Measurements from ENCODE around the gene PHF2. TPM values are rescaled to one million over a fixed set of nuclear protein-coding genes. Genes with fewer than 3 reads are reported as not detected.

Gene PHF2
- total RNA-seq, 2 donors from 2014 or later: 24.7 to 29.3 TPM

DNA sequence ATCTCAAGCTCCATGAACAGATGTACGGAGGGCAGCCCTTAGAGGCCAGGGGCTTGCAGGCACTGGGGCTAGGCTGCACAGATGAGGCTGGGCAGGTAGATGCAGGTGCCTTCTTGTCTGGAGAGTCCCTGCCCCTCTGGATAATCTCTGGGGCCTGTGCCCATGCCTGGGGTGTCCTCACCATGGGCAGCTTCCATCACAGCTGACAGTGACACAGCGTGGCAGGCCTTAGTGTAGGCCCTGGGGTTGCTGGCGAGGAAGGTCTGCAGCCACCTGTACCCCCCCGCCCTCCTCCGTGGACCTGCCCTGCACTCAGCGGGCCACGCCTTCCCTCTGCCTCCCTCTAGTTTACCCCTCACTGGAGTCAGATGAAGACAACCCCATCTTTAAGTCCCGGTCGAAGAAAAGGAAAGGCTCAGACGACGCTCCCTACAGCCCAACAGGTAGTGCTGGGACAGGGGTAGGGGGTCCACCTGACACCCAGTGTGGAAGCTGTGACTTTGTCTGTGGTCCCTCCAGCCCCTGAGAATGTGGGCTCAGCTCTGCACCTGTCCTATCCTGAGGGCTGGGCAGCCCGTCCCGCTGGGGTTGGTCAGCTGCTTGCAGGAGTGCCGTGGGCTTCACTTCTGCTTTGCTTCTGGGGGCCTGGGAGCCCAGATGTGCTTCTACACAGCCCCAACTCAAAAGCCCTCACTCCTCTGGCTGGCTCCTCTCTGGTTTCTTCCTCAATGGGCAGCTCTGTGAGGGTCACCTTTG is 98.4 kb downstream of the PHF2 start:
- TF ChIP-seq, protein P1, sequence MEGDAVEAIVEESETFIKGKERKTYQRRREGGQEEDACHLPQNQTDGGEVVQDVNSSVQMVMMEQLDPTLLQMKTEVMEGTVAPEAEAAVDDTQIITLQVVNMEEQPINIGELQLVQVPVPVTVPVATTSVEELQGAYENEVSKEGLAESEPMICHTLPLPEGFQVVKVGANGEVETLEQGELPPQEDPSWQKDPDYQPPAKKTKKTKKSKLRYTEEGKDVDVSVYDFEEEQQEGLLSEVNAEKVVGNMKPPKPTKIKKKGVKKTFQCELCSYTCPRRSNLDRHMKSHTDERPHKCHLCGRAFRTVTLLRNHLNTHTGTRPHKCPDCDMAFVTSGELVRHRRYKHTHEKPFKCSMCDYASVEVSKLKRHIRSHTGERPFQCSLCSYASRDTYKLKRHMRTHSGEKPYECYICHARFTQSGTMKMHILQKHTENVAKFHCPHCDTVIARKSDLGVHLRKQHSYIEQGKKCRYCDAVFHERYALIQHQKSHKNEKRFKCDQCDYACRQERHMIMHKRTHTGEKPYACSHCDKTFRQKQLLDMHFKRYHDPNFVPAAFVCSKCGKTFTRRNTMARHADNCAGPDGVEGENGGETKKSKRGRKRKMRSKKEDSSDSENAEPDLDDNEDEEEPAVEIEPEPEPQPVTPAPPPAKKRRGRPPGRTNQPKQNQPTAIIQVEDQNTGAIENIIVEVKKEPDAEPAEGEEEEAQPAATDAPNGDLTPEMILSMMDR (IDR thresholded peaks at IDR 0.05): no peak
- peak; percentile 47 for DNase-seq (ENCODE audit: low spot score)

DNA sequence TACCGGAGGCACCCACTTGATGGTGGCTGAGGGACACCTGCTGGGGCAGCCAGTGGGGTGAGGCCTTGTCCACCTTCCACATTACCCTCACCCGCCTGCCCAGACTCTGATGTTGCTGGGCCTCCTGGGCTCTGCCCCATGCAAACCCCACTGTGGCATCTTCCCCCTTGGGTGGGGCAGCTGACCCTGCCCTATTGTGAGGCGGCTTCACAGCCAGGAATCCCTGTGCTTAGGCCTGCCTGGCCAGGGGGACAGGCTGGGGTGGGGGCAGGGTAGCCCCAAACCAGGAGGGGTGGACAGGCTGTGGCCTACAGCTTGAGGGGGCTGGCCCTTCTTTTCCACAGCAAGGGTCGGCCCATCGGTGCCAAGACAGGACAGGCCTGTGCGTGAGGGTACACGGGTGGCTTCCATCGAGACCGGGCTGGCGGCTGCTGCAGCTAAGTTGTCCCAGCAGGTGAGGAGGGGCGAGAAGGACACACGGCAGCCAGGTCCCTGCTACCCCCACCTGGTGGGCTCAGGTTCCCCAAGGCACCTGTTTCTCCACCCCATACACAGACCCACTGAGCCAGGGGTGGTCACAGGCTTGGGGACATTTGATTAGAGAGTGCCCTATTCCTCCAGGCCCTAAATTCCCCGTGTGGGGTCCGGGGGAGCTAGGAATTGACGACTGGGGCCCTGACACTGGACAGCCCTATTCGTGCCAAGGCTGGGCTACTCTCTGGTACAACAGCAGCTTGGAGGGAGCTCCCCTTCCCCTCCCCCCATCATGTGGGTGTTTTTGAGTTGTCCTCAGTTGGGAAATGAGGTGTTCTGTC is 99.2 kb downstream of the PHF2 start:
- DNase-seq (ENCODE audit: low spot score): peak; percentile 52
- Histone ChIP-seq H3K27ac (no peak overlapping the region), H3K4me1 (no peaks in the 10 kb centered on the region), H3K9me3 (no peaks in the 10 kb centered on the region), H3K27me3 (no peaks in the 10 kb centered on the region), H3K36me3 (peaks cover 50% of the 10 kb centered on the region), H3K4me3 (no peak overlapping the region)
- TF ChIP-seq, protein P1 (IDR thresholded peaks at IDR 0.05): no peak

More for the DNA sequence above, 98.4 kb downstream of the PHF2 start:
- H3K4me1 ChIP-seq: no peaks in the 10 kb centered on the region
- H3K4me3 ChIP-seq: no peak overlapping the region
- H3K27me3 ChIP-seq: no peaks in the 10 kb centered on the region
- H3K36me3 ChIP-seq: peaks cover 50% of the 10 kb centered on the region
- no peaks in the 10 kb centered on the region for H3K9me3 ChIP-seq
- H3K27ac ChIP-seq: no peak overlapping the region

DNA sequence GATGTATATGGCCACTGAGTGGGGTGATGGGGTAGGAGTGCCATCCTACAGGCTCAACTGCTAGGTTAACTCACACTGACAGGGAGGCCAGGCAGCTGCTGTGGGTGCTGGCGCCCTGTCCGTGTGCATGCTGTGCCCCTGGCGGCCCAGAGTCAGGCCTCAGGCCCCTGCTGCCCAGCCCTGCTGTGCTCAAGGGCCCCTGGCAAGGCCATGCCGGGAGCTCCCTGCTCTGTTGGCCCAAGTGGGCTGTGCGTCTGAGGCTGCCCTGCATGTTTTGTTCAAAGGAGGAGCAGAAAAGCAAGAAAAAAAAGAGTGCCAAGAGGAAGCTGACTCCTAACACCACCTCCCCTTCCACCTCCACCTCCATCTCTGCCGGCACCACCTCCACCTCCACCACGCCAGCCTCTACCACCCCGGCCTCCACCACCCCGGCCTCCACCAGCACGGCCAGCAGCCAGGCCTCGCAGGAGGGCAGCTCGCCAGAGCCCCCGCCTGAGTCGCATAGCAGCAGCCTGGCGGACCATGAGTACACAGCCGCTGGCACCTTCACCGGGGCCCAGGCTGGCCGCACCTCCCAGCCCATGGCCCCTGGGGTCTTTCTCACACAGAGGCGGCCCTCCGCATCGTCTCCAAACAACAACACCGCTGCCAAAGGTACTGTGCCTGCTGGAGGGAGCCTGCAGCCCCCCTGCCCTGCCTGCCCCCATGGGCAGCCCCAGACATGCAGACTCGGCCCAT is 100.1 kb downstream of the PHF2 start:
- DNase-seq (ENCODE audit: low spot score): peak; percentile 46
- Histone ChIP-seq H3K27me3 (no peaks in the 10 kb centered on the region), H3K4me3 (no peak overlapping the region), H3K27ac (no peak overlapping the region), H3K36me3 (peaks cover 50% of the 10 kb centered on the region), H3K4me1 (no peaks in the 10 kb centered on the region), H3K9me3 (no peaks in the 10 kb centered on the region)
- TF ChIP-seq, protein P1 (IDR thresholded peaks at IDR 0.05): no peak

DNA sequence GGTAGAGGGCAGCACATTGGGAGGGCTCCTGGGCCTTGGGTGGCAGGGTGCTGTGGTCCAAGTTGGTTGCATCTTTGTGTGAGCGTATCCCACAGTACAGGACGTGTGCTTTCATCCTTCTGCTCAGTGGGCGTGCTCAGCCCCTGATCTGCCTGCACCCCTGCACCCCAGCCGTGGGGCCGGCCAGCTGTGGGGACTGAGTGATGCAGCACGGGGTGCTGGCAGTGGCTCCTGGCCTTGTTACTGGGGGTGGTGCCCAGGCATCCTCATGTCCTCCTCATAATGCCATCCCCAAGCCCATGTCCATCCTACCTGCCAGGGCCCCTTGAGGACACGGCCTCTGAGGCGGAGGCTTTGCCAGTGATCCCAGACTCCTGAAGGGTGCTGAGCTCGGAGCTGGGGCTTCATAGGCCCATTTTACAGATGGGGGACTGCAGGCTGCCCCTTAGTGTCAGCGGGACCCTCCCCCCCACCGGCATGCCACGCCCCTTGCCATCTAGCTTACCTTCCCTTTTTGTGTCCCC is 100.7 kb downstream of the PHF2 start:
- TF ChIP-seq, protein P1 (IDR thresholded peaks at IDR 0.05): no peak
- no peaks in the 10 kb centered on the region for H3K9me3 ChIP-seq
- DNase-seq (ENCODE audit: low spot score): peak; percentile 38
- H3K27ac ChIP-seq: no peak overlapping the region
- H3K27me3 ChIP-seq: no peaks in the 10 kb centered on the region
- no peak overlapping the region for H3K4me3 ChIP-seq
- no peaks in the 10 kb centered on the region for H3K4me1 ChIP-seq
- H3K36me3 ChIP-seq: peaks cover 50% of the 10 kb centered on the region

DNA sequence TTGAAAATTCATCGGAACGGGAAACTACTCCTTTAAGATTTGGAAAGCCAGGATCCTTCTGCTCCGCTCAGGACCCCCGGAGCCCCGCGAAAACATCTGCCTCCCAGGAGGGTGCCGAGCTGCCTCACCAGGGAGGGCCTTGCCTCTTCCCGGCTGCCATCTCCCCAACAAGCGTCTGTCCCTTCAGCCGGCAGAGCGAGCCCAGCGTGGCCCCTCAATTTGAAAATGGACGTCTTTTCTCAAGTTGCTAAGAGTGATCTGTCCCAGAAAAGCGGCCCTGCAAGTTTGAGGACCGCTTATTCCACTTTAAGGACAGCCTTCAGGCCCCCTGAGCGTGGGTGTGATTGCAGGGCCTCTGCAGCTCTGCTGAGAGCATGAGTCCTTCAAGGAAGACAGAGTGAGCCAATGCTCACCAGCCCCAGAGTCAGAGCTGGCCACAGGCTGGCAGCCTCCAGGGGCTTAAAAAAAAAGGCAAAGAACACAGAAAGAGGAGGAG is 101.3 kb downstream of the PHF2 start:
- H3K27ac ChIP-seq: no peak overlapping the region
- no peaks in the 10 kb centered on the region for H3K27me3 ChIP-seq
- H3K9me3 ChIP-seq: no peaks in the 10 kb centered on the region
- TF ChIP-seq, protein P1 (IDR thresholded peaks at IDR 0.05): no peak
- peaks cover 50% of the 10 kb centered on the region for H3K36me3 ChIP-seq
- no peak overlapping the region for H3K4me3 ChIP-seq
- H3K4me1 ChIP-seq: no peaks in the 10 kb centered on the region
- peak; percentile 44 for DNase-seq (ENCODE audit: low spot score)
